ENCODE measurements around the gene DEDD2. TPM values are rescaled to one million over a fixed set of nuclear protein-coding genes. Genes with fewer than 3 reads are reported as not detected.

The DEDD2 gene
- total RNA-seq, 1 donor from 2014 or later: 19.9 TPM

- Mint-ChIP-seq H3K27me3 (ENCODE audit: low read depth) (no peaks in the 10 kb centered on the region), H3K4me1 (ENCODE audit: low read depth) (peaks cover 13% of the 10 kb centered on the region), H3K36me3 (ENCODE audit: low read depth) (peaks cover 38% of the 10 kb centered on the region), H3K9me3 (ENCODE audit: low read depth) (no peaks in the 10 kb centered on the region), H3K4me3 (ENCODE audit: unreplicated experiment) (no peak overlapping the region), H3K27ac (ENCODE audit: unreplicated experiment) (no peak overlapping the region)
- no peak for TF ChIP-seq CTCF (IDR thresholded peaks at IDR 0.05)
- no peak for DNase-seq (ENCODE audit: low spot score)
These were observed 15.0 kb upstream of the DEDD2 start for GRCh38 chr19:42232435-42232834.

GRCh38 chr19:42230571-42230970 is 13.1 kb upstream of the DEDD2 start:
- no peak for TF ChIP-seq CTCF (IDR thresholded peaks at IDR 0.05)
- no peaks in the 10 kb centered on the region for H3K9me3 Mint-ChIP-seq (ENCODE audit: low read depth)
- peaks cover 40% of the 10 kb centered on the region for H3K36me3 Mint-ChIP-seq (ENCODE audit: low read depth)
- DNase-seq (ENCODE audit: low spot score): no peak
- H3K27ac Mint-ChIP-seq (ENCODE audit: unreplicated experiment): no peak overlapping the region
- no peaks in the 10 kb centered on the region for H3K27me3 Mint-ChIP-seq (ENCODE audit: low read depth)
- peaks cover 13% of the 10 kb centered on the region for H3K4me1 Mint-ChIP-seq (ENCODE audit: low read depth)
- no peak overlapping the region for H3K4me3 Mint-ChIP-seq (ENCODE audit: unreplicated experiment)

GRCh38 chr19:42229855-42230351 is 12.4 kb upstream of the DEDD2 start:
- Mint-ChIP-seq H3K27ac (ENCODE audit: unreplicated experiment) (peak overlapping the region; percentile 61), H3K36me3 (ENCODE audit: low read depth) (peaks cover 37% of the 10 kb centered on the region), H3K4me1 (ENCODE audit: low read depth) (peaks cover 13% of the 10 kb centered on the region), H3K4me3 (ENCODE audit: unreplicated experiment) (no peak overlapping the region), H3K9me3 (ENCODE audit: low read depth) (no peaks in the 10 kb centered on the region), H3K27me3 (ENCODE audit: low read depth) (no peaks in the 10 kb centered on the region)
- no peak for DNase-seq (ENCODE audit: low spot score)
- TF ChIP-seq CTCF (IDR thresholded peaks at IDR 0.05): no peak

- H3K36me3 Mint-ChIP-seq (ENCODE audit: low read depth): peaks cover 38% of the 10 kb centered on the region
- H3K27me3 Mint-ChIP-seq (ENCODE audit: low read depth): no peaks in the 10 kb centered on the region
- peaks cover 13% of the 10 kb centered on the region for H3K4me1 Mint-ChIP-seq (ENCODE audit: low read depth)
- DNase-seq (ENCODE audit: low spot score): no peak
- no peak for TF ChIP-seq CTCF (IDR thresholded peaks at IDR 0.05)
- H3K9me3 Mint-ChIP-seq (ENCODE audit: low read depth): no peaks in the 10 kb centered on the region
- H3K27ac Mint-ChIP-seq (ENCODE audit: unreplicated experiment): peak overlapping the region; percentile 61
- no peak overlapping the region for H3K4me3 Mint-ChIP-seq (ENCODE audit: unreplicated experiment)
These were observed 11.9 kb upstream of the DEDD2 start for GRCh38 chr19:42229301-42229854.

- Mint-ChIP-seq H3K27me3 (ENCODE audit: low read depth) (no peaks in the 10 kb centered on the region), H3K9me3 (ENCODE audit: low read depth) (no peaks in the 10 kb centered on the region), H3K27ac (ENCODE audit: unreplicated experiment) (no peak overlapping the region), H3K36me3 (ENCODE audit: low read depth) (peaks cover 38% of the 10 kb centered on the region), H3K4me1 (ENCODE audit: low read depth) (peaks cover 12% of the 10 kb centered on the region), H3K4me3 (ENCODE audit: unreplicated experiment) (no peak overlapping the region)
- no peak for TF ChIP-seq CTCF (IDR thresholded peaks at IDR 0.05)
- DNase-seq (ENCODE audit: low spot score): no peak
These were observed 11.2 kb upstream of the DEDD2 start for GRCh38 chr19:42228641-42229040.
